ENCODE results near the gene CASKIN1.

DNA sequence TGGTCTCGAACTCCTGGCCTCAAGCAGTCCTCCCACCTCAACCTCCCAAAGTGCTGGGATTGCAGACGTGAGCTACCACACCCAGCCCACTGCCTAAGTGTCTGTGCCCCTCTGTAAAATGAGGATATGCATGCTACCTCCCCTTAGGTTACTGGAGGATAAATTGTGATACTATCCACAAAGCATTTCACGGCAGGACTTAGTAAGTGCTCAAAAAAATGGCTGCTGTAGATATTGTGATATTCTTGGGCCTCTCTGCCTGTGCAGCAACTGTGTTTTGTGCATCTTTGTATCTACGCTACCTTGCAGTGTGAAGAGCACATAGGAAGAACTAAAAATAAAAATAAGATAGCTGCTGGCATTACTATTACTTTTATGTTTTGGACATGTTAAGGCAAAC lies 1.9 kb upstream of the CASKIN1 start:
- TF ChIP-seq, protein P1, sequence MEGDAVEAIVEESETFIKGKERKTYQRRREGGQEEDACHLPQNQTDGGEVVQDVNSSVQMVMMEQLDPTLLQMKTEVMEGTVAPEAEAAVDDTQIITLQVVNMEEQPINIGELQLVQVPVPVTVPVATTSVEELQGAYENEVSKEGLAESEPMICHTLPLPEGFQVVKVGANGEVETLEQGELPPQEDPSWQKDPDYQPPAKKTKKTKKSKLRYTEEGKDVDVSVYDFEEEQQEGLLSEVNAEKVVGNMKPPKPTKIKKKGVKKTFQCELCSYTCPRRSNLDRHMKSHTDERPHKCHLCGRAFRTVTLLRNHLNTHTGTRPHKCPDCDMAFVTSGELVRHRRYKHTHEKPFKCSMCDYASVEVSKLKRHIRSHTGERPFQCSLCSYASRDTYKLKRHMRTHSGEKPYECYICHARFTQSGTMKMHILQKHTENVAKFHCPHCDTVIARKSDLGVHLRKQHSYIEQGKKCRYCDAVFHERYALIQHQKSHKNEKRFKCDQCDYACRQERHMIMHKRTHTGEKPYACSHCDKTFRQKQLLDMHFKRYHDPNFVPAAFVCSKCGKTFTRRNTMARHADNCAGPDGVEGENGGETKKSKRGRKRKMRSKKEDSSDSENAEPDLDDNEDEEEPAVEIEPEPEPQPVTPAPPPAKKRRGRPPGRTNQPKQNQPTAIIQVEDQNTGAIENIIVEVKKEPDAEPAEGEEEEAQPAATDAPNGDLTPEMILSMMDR (IDR thresholded peaks at IDR 0.05), result no peak
- TF ChIP-seq CEBPB (IDR thresholded peaks at IDR 0.05), result no peak
